A549 treated with Mapracorat at 1 μM for 4 hours (cell line): ENCODE results near the gene IGSF21. TPM values are rescaled to one million over a fixed set of nuclear protein-coding genes. Genes with fewer than 3 reads are reported as not detected.

Source experiments
- total RNA-seq: library from RNA; stranded (reverse); fragments of 200-300 nt; extraction: Qiagen RNA extraction; gene quantifications from 5 replicates; pipeline ENCODE4 v1.2.3, GENCODE V29; 2022

Gene IGSF21
- not detected in 5 replicates for total RNA-seq

GRCh38 chr1:18107369-18108298 lies at the start of gene IGSF21:
TSS of gene IGSF21 (plus strand) at chr1:18107798. CDS start at chr1:18108129, 331 bp downstream.

